Embryonic facial prominence (tissue), 1 donor: ENCODE results near the gene ZNF511.

Experiments
- DNase-seq: peaks from one replicate; pipeline ENCODE4 v3.0.0-alpha.2; 2016; ENCODE audit errors: extremely low spot score

Gene ZNF511

DNA sequence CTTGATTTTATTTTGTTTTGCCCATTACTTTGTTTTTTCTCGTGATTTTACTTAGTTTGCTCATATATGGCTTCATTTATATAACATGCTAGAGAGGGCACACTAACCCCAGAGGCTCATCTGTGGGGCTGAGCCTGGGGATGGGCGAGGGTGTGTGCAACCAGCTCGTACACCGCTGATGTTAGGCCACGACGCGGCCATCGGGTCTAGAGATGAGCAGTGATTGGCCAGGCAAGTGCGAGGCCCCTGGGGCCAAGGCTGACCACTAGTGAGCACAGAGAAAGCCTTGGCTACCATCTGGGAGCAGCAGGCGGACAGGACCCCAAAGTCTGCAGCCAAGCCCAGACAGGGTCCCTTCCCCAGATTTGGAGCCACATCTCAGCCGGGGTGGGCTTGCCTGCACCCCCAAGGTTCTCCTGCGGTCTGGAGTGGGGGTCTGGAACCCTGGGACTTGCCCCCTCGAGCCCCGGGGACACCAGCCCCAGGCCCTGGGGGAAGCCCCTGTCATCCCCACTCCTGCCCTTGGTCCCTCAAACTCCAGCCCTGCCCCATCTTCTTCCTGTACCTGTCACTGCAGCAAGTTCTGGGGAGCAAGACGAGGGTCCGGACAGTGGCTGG lies 45.4 kb downstream of the ZNF511 start:
- no peak for DNase-seq

DNA sequence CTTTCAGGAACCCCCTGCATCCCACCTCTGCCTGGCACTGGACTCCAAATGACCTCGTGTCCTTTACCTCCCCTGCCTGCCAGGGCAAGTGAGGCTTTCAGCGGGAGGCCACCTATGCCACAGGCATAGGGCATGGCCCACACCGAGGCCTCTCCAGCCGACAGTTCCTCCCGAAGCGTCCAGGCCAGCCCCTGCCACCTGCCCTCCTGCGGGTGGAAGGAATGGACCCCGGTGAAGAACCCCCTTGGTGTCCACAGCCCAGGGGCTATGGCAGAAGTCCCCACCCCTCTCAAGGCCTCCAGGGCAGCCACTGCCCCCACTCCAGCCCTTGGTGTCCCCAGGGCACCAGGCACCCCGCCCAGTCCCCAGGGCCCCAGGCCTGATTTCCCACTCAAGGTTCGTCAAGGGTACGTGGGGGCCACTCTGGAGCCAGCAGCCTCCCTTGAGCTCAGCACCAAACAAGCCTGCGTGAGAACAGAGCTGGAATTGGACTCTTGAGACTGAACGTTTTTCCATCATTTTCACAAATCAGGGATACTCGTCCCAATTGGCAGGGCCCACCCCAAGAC lies 46.0 kb downstream of the ZNF511 start:
- DNase-seq, result no peak

DNA sequence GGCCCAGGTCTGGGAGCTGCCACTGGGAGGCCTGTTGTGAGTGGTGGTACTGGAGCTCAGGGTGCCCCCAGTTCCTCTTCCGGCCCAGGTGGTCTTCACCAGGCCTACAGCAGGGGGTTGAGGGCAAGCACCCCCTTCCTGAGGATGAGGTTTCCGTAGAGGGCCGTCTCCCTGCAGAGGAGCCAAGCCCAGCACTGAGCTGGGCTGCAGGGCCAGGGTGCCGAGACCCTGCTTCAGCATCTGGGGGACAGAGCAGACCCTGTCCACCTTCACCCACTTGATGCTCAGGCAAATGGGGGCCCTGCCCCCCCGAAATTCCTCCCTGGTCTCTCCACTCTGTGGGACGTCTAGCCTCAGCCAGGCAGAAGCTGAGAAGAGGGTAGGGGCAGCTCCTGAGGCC lies 46.6 kb downstream of the ZNF511 start:
- no peak for DNase-seq

DNA sequence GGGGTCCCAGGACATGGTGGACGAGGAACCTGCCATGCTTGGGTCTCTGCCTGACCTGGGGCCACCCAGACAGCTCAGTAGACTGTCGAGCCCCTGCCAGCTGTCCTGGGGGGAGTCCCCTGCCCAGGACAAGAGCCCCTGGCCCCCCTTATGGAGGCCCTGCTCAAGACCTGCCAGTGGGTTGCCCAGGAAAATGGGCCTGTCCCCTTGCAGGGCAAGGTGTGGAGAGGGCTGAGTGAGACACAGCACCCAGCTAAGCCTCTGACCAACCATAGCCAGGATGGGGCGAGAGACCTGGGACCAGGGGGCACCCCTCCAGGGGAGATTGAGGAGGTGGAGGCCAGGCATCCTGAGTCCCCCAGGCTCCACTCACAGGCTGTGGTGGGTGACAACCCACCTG lies 47.3 kb downstream of the ZNF511 start:
- no peak for DNase-seq

DNA sequence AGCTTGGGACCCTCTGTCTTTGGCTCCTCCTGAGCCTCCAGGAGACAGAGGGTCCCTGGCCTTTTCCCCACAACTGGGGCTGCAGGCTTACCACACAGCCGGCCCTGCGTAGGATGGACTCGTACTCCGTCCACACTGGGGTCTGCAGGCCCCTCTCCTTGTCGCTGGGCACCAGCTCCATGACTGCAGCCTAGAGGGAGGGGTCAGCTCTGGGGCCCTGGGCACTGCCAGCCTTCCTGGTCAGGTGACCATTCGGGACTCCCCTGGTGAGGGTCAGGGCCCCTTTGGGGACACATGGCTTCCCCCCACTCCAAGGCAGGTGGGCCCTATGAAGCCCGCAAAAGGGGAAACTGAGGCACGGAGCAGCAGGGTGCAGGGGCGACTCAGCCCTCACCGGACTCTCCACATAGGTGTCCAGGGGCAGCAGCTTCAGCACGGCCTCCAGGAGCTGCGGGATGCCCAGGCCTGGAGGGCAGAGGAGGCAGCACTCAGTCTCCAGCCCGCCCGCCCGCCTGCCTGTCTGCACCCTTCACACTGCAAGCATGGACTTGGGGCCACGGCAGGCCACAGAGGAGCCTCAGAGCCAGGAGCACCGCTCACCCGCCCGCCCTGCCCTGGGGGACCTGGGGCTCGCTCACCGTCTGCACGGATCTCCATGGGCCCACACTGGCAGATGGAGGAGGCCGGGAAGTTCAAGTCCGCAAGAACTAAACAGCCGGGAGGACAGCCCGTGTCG lies 48.0 kb downstream of the ZNF511 start:
- no peak for DNase-seq

DNA sequence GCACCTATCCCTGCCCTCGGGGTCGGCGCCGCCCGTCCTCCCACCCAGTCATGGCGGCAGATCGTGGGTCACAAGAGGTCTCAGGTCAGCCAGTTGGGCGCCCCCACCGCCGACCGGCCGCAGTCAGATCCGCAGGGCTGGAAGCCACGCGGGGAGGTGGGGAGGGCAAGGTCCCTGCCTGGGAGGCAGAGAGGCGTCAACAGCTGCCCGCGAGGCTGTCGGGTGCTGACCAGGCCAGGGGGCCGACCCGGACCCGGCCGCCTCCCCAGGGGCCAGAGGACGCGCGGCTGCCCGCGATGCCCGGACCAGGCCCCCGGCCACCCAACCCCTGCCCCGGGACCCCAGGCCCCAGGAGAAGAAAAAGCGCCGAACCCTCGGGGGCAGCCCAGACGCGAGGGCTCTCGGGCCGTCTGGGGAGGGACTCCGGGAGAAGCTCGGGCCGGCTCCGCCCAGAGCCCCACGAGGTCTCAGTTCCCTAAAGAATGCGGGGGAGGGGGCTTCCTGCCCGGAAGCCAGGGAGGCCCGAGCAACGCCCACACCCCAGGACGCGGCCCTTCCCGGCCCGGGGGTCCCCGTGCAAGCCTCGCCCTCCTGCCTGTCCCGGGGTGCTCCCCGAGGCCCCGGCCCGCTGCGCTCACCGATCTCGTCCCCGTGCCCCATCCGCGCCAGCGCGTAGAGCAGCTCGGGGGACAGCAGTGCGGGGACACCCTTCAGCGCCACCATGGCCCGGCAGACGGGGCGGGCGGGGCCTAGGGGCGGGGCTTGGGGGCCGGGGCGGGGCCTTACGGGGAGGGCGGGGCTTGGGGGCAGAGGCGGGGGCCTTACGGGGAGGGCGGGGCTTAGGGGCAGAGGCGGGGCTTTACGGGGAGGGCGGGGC lies 48.8 kb downstream of the ZNF511 start, which contains the start of gene FUOM:
Gene FUOM (minus strand): TSS at position 735 of the 877 bp plus-strand sequence. CDS start 12 bp downstream, at position 723.
- DNase-seq, result no peak

DNA sequence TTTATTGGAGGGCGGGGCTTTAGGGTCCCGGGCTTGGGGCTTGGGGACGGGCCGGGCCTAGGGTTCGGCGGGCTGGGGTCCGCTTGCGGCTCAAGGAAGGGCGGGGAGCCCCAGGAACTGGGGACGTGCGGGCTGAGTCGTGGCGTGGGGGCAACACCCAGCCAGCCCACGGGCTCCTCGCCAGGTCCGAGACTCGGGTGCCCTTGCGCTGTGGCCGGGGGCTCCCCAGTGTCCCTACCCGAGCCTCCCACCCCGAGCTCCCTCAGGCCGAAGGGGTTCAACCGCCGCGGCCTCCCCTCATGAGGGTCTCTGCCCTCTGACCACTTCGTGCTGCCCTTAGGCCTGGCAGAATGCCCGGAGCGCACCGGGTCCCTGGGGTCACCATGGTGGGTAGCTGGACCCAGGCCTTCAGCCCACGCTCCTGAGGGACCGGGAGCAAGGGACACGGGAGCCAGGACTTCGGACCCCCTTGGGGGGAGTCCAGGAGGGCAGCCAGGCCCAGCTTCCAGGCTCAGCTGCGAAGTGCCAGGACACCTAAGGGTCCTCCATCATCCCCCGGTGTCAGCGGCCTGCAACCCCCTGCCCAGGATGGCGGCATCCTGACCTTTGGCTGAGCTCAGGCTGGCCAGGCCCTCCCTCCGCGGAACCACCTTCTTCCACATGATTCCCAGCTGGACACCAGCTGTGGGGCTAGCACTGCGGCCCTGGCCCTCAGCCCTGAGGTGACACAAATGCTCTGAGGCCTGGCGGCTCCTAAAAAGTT lies 49.6 kb downstream of the ZNF511 start:
- no peak for DNase-seq

DNA sequence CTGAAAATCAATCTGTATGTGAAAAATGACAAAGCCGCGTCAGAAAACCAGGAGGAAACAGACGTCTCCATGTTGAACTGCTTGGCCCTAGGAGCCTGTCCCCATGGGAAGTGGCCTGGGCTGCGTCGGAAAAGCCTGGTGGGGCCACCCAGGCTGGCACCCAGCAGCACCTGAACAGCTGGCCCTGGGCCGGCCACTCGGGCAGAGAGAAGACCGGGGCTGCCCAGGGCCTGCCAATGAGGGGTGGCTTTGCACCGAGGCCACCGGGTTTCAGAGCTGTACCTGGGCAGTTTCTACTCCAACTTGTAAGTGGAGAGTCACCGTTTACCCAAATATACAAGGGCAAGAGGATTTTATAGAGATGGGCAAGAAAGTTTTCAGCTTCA lies 50.2 kb downstream of the ZNF511 start:
- DNase-seq, result no peak

DNA sequence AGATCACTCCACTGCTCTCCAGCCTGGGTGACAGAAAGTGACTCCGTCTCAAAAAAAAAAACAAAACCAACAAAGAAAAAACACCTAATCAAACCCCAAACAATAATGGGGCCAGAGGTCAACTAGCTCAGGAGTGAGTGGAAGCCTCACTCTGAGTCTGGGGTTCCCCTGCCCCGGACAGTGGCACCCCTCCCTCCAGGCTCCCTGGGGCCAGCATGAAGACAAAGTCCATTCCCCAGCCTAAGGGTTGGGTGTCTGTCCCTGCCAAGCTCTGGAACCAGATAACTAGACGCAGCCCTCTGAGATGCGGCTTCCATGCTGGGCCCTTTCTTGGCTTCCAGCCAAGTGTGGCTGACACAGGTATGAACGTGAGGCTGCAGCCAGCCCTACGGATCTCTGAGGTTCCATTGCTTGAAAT lies 50.8 kb downstream of the ZNF511 start:
- DNase-seq, result no peak

DNA sequence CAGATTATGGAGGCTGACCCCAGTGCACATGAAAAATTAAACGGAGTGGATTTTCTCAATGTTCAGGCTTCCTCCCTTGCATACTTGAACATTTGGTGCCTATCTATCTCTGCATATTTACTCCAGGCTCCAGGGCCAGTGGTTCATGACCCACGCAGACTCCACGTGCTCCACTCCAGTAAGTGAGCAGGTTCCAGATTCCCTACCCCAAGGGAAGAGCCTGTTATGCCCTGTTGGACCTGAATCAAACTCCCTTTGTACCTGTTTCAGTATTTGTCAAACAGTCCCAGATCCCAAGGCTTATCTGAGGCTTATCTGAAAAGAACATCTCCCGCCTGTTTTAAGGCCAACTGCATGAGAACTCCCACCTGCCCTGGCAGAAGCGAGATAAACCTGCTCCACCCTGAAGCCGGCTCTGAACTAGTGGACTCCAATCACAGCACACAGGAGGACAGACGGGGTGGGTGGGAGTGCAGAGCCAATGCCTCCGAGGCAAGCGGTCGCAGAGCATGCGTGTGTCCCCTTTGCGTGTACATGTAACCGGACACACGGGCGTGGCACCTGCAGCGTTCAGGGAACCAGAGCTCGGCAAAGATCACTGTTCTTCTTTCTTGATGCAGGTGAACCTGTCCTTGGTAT lies 51.4 kb downstream of the ZNF511 start:
- DNase-seq, result no peak

DNA sequence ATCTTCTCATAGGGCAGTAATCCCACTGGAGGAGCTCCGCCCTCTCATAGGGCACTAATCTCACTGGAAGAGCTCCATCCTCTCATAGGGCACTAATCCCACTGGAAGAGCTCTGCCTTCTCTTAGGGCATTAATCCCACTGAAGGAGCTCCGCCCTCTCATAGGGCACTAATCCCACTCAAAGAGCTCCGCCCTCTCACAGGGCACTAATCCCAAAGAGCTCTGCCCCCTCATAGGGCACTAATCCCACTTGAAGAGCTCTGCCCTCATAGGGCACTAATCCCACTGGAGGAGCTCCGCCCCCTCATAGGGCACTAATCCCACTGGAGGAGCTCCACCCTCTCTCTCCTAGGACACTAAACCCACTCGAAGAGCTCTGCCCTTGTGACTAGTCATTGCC lies 52.5 kb downstream of the ZNF511 start:
- DNase-seq, result no peak

DNA sequence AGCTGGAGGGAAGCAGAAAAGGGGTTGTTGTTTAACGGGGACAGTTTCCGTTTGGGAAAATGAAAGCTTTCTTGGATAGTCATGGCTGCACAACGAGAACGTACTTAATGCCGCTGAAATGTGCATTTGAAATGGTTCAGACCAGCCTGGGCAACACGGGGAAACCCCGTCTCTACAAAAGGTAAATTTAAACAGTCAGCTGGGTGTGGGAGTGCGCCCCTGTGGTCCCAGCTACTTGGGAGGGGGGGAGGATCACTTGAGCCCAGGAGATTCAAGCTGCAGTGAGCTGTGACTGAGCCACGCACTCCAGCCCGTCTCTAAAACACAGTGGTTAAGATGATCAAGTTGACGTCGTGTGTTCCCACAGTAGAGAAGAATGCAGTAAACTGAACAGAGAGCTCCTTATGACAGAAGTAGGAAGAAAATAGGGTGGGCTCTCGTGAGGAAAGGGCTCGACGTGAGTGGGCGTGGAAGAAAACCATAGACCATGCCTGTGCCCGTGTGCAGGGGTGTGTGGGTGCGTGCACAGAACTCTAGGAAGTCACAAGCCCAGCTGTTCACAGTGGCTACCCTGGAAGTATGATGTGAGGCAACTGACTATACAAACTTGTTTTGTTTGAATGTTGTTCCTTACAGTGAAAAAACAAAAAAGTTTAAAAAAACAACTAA lies 53.2 kb downstream of the ZNF511 start:
- no peak for DNase-seq
